PC-9 (cell line): ENCODE measurements around the gene TENM4.

Experiments
- EZH2 ChIP-seq: fragments of 200-600 bp; sonication (generic); IDR thresholded peaks from 2 replicates; pipeline ENCODE4 v1.8.0; 2017; ENCODE audit warnings: antibody characterized with exemption, low read depth
- TF ChIP-seq, protein P1 (sequence below): fragments of 200-600 bp; sonication (generic); conservative IDR thresholded peaks from 2 replicates; pipeline ENCODE4 v1.6.1; 2017; ENCODE audit warnings: mixed run types, antibody characterized with exemption, mild to moderate bottlenecking, moderate library complexity

GRCh38 chr11:78688460-78688859 is 752.4 kb downstream of the TENM4 start:
- TF ChIP-seq, protein P1, sequence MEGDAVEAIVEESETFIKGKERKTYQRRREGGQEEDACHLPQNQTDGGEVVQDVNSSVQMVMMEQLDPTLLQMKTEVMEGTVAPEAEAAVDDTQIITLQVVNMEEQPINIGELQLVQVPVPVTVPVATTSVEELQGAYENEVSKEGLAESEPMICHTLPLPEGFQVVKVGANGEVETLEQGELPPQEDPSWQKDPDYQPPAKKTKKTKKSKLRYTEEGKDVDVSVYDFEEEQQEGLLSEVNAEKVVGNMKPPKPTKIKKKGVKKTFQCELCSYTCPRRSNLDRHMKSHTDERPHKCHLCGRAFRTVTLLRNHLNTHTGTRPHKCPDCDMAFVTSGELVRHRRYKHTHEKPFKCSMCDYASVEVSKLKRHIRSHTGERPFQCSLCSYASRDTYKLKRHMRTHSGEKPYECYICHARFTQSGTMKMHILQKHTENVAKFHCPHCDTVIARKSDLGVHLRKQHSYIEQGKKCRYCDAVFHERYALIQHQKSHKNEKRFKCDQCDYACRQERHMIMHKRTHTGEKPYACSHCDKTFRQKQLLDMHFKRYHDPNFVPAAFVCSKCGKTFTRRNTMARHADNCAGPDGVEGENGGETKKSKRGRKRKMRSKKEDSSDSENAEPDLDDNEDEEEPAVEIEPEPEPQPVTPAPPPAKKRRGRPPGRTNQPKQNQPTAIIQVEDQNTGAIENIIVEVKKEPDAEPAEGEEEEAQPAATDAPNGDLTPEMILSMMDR, result no peak
- no peak for TF ChIP-seq EZH2
